ENCODE measurements around the gene PARD3B.

The PARD3B gene

GRCh38 chr2:205352593-205352992 lies 807.3 kb downstream of the PARD3B start:
- TF ChIP-seq TAF1 (IDR thresholded peaks at IDR 0.05; ENCODE audit: low read depth, low read length) (no peak), SPI1 (IDR thresholded peaks at IDR 0.05; ENCODE audit: low read depth, low read length) (no peak), POLR2AphosphoS5 (IDR thresholded peaks at IDR 0.05; ENCODE audit: low read depth, low read length) (no peak), PAX5 (IDR thresholded peaks at IDR 0.05; ENCODE audit: insufficient read depth, low read length, severe bottlenecking) (no peak), POU2F2 (IDR thresholded peaks at IDR 0.05; ENCODE audit: low read depth, low read length) (no peak), POLR2A (IDR thresholded peaks at IDR 0.05; ENCODE audit: low read depth, low read length) (no peak)
- DNase-seq (ENCODE audit: insufficient read length, low spot score) (no peak), FAIRE-seq (no peak)

DNA sequence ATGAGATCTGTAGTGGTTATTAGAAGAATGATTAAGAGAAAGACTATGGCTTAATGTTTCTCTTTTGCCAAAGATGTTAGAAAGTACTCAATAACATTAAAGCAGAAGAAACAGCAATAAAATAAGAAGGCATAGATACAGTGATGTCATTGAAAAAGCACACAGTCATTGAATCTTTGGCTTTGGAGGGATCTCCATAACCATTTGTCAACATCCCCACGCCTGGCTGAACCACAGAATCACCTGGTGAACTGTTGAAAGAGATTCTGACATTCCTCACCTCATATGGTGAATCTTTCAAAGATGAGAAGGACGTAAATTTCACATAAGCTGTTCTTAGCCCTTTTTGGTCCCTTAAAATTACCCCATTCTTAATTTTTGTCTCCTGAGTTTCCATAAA lies 812.5 kb downstream of the PARD3B start:
- DNase-seq (ENCODE audit: insufficient read length, low spot score) (no peak), FAIRE-seq (no peak)
- no peak for TF ChIP-seq POU2F2 (IDR thresholded peaks at IDR 0.05; ENCODE audit: low read depth, low read length)
- TF ChIP-seq PAX5 (IDR thresholded peaks at IDR 0.05; ENCODE audit: insufficient read depth, low read length, severe bottlenecking) = no peak
- no peak for TF ChIP-seq POLR2A (IDR thresholded peaks at IDR 0.05; ENCODE audit: low read depth, low read length)
- no peak for TF ChIP-seq SPI1 (IDR thresholded peaks at IDR 0.05; ENCODE audit: low read depth, low read length)
- no peak for TF ChIP-seq TAF1 (IDR thresholded peaks at IDR 0.05; ENCODE audit: low read depth, low read length)

DNA sequence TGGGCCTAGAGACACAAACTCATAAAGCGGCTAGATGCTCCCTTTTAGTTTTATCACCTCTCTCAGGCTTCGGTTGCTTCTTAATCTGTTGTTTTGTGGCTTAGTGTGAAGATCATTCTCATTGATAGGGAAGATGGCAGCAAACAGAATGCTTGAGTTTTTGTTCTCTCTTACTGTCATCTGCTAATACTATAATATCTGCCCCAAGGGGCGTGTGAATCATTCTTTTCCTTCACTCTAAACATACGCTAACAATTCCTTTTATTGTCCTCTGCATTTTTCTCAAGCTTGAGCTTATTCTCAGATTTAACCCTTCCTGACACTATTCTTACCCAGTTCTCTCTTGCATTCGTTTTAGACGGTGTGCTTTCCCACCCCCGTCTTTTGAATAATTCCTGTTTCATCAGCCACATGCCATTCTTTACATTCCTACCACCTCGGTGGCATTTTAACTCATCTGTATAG lies 813.1 kb downstream of the PARD3B start:
- FAIRE-seq (no peak), DNase-seq (ENCODE audit: insufficient read length, low spot score) (no peak)
- TF ChIP-seq TAF1 (IDR thresholded peaks at IDR 0.05; ENCODE audit: low read depth, low read length) (no peak), POLR2AphosphoS5 (IDR thresholded peaks at IDR 0.05; ENCODE audit: low read depth, low read length) (no peak), SPI1 (IDR thresholded peaks at IDR 0.05; ENCODE audit: low read depth, low read length) (no peak), PAX5 (IDR thresholded peaks at IDR 0.05; ENCODE audit: insufficient read depth, low read length, severe bottlenecking) (no peak), POU2F2 (IDR thresholded peaks at IDR 0.05; ENCODE audit: low read depth, low read length) (no peak), POLR2A (IDR thresholded peaks at IDR 0.05; ENCODE audit: low read depth, low read length) (no peak)

DNA sequence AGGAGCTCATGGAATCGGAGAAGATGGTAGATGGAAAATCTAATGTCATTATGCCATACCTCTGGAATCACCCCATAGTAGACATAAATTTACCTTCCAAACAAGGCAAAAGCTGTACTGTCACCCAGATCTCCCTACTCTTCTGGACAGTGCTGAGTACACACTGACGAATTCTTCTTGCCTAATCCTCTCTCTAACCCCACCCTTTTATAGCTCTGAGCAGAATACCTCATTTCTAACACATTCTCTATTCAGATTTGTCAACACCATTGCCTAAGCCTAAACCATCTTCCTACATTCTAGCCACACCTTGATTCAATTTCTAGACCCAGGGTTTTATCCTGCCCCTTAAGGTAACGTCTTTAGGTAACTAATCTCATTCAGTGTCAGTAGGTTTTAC lies 816.0 kb downstream of the PARD3B start:
- TF ChIP-seq TAF1 (IDR thresholded peaks at IDR 0.05; ENCODE audit: low read depth, low read length) (no peak), POLR2A (IDR thresholded peaks at IDR 0.05; ENCODE audit: low read depth, low read length) (no peak), POU2F2 (IDR thresholded peaks at IDR 0.05; ENCODE audit: low read depth, low read length) (no peak), SPI1 (IDR thresholded peaks at IDR 0.05; ENCODE audit: low read depth, low read length) (no peak), PAX5 (IDR thresholded peaks at IDR 0.05; ENCODE audit: insufficient read depth, low read length, severe bottlenecking) (no peak), POLR2AphosphoS5 (IDR thresholded peaks at IDR 0.05; ENCODE audit: low read depth, low read length) (no peak)
- no peak for DNase-seq (ENCODE audit: insufficient read length, low spot score)
- FAIRE-seq = no peak

DNA sequence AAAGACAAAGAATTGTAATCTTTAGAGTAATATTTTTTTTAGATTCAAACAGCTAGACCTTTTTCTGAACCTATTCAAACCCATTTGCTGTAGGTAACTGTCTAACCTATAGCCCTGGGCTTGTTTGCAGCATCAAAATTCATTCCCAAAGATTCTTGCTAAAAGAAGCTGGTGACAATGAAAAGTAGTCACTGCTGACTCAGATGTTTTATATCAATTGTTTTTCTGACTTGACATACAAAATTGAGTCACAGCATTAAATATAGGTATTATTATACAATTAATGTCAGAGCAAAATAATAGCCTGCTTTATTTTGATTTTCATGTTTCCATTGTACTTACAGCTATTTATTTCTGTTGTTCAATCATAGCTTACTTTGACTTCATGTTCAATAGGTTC lies 816.7 kb downstream of the PARD3B start:
- FAIRE-seq (no peak), DNase-seq (ENCODE audit: insufficient read length, low spot score) (no peak)
- TF ChIP-seq PAX5 (IDR thresholded peaks at IDR 0.05; ENCODE audit: insufficient read depth, low read length, severe bottlenecking) (no peak), POLR2A (IDR thresholded peaks at IDR 0.05; ENCODE audit: low read depth, low read length) (no peak)

DNA sequence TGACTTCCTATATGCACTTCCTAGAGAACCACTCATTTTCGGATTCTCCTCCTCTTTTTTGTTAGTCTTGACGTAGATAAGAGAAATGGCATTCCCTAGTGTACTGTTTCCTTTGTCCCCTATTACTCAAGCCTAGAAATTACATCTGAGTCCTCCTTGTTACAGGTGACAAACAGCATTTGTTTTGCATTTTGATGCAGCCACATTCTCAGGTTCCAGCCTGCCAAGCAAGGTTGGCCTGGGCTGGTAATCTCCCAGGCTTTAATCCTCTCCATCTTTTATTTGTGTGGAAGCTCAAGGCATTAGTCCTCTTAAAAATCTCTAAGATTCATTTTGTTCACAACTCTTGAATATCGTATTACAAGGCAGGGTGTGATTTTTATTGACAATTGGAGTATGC lies 819.0 kb downstream of the PARD3B start:
- no peak for DNase-seq (ENCODE audit: insufficient read length, low spot score)
- no peak for FAIRE-seq
- TF ChIP-seq POLR2AphosphoS5 (IDR thresholded peaks at IDR 0.05; ENCODE audit: low read depth, low read length) (no peak), POU2F2 (IDR thresholded peaks at IDR 0.05; ENCODE audit: low read depth, low read length) (no peak), TAF1 (IDR thresholded peaks at IDR 0.05; ENCODE audit: low read depth, low read length) (no peak), POLR2A (IDR thresholded peaks at IDR 0.05; ENCODE audit: low read depth, low read length) (no peak), SPI1 (IDR thresholded peaks at IDR 0.05; ENCODE audit: low read depth, low read length) (no peak), PAX5 (IDR thresholded peaks at IDR 0.05; ENCODE audit: insufficient read depth, low read length, severe bottlenecking) (no peak)

- TF ChIP-seq SPI1 (IDR thresholded peaks at IDR 0.05; ENCODE audit: low read depth, low read length) (no peak), POLR2AphosphoS5 (IDR thresholded peaks at IDR 0.05; ENCODE audit: low read depth, low read length) (no peak), POU2F2 (IDR thresholded peaks at IDR 0.05; ENCODE audit: low read depth, low read length) (no peak), PAX5 (IDR thresholded peaks at IDR 0.05; ENCODE audit: insufficient read depth, low read length, severe bottlenecking) (no peak), TAF1 (IDR thresholded peaks at IDR 0.05; ENCODE audit: low read depth, low read length) (no peak), POLR2A (IDR thresholded peaks at IDR 0.05; ENCODE audit: low read depth, low read length) (no peak)
- DNase-seq (ENCODE audit: insufficient read length, low spot score) (no peak), FAIRE-seq (no peak)
These were observed 821.2 kb downstream of the PARD3B start for GRCh38 chr2:205366336-205367060.

- DNase-seq (ENCODE audit: insufficient read length, low spot score) = no peak
- no peak for FAIRE-seq
- TF ChIP-seq POU2F2 (IDR thresholded peaks at IDR 0.05; ENCODE audit: low read depth, low read length) (no peak), POLR2AphosphoS5 (IDR thresholded peaks at IDR 0.05; ENCODE audit: low read depth, low read length) (no peak)
These were observed 822.2 kb downstream of the PARD3B start for GRCh38 chr2:205367331-205367935.

DNA sequence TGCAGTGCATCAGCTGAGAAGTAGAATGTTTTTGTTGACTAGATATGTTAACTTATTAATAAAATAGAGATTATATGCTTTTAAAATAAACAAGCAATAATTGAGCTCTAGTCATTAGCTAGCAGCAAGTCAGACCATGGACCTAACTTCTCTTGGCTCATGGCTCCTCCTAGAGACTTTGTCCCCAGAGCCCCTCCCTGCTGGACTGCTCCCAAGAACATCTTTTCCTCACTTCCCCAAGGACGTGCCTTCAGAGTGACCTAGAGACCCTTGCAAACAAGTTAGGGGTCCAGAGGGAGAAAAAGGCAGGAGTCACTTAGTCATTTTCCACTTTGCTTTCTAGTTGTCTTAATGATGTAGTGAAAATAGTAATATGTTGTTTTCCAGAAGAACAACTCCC lies 824.5 kb downstream of the PARD3B start:
- no peak for DNase-seq (ENCODE audit: insufficient read length, low spot score)
- TF ChIP-seq POU2F2 (IDR thresholded peaks at IDR 0.05; ENCODE audit: low read depth, low read length) (no peak), PAX5 (IDR thresholded peaks at IDR 0.05; ENCODE audit: insufficient read depth, low read length, severe bottlenecking) (no peak), SPI1 (IDR thresholded peaks at IDR 0.05; ENCODE audit: low read depth, low read length) (no peak), POLR2AphosphoS5 (IDR thresholded peaks at IDR 0.05; ENCODE audit: low read depth, low read length) (no peak), TAF1 (IDR thresholded peaks at IDR 0.05; ENCODE audit: low read depth, low read length) (no peak), POLR2A (IDR thresholded peaks at IDR 0.05; ENCODE audit: low read depth, low read length) (no peak)
- no peak for FAIRE-seq

DNA sequence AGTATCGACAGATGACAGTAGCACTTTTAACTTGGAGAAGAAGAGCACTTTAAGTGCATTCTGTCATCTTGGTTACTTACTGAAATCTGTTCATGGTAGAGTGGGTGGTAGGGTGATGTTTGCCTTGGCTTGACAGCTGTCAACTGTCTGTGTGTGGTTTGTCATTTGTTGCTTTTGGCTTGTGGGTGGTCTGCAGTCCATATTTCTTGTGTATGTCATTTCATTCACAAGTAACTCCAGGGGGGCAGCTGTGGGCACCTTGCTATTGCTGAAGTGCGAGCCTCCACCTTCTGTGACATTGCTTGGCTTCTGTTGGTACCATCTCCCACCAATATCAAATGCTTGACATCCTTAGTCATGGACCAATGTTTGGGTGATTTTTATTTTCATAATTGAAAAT lies 825.5 kb downstream of the PARD3B start:
- DNase-seq (ENCODE audit: insufficient read length, low spot score) = no peak

More for the DNA sequence above, 825.5 kb downstream of the PARD3B start:
- TF ChIP-seq POLR2AphosphoS5 (IDR thresholded peaks at IDR 0.05; ENCODE audit: low read depth, low read length) (no peak), POLR2A (IDR thresholded peaks at IDR 0.05; ENCODE audit: low read depth, low read length) (no peak), POU2F2 (IDR thresholded peaks at IDR 0.05; ENCODE audit: low read depth, low read length) (no peak), PAX5 (IDR thresholded peaks at IDR 0.05; ENCODE audit: insufficient read depth, low read length, severe bottlenecking) (no peak), TAF1 (IDR thresholded peaks at IDR 0.05; ENCODE audit: low read depth, low read length) (no peak), SPI1 (IDR thresholded peaks at IDR 0.05; ENCODE audit: low read depth, low read length) (no peak)
- no peak for FAIRE-seq

Measured in GM12891 (cell line).